LNCAP (cell line): ENCODE measurements around the gene ABCA5.

Source experiments
- TF ChIP-seq, protein P1 (sequence below): fragments of 450-650 bp; IDR thresholded peaks from 2 replicates; pipeline ENCODE4 v1.5.1; 2017; ENCODE audit warnings: mild to moderate bottlenecking

ABCA5 gene

DNA sequence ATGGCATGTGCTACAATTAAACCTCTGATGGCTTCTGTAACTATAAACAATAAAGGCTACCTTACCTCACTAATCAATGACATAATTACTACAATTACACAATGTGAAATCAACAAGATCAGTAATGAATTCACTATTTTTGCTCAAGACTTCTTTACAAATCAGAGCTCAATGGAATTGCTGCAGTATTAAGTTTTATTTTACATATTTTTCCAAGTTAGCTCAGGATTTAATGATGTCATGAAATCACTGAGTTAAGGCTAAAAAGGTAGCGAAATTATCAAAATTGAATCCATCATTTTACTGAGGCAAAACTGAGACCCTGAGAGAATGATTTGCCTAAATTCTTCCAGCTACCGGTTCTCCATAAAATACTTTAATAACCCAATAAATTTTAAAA lies 21.8 kb downstream of the ABCA5 start:
- TF ChIP-seq, protein P1, sequence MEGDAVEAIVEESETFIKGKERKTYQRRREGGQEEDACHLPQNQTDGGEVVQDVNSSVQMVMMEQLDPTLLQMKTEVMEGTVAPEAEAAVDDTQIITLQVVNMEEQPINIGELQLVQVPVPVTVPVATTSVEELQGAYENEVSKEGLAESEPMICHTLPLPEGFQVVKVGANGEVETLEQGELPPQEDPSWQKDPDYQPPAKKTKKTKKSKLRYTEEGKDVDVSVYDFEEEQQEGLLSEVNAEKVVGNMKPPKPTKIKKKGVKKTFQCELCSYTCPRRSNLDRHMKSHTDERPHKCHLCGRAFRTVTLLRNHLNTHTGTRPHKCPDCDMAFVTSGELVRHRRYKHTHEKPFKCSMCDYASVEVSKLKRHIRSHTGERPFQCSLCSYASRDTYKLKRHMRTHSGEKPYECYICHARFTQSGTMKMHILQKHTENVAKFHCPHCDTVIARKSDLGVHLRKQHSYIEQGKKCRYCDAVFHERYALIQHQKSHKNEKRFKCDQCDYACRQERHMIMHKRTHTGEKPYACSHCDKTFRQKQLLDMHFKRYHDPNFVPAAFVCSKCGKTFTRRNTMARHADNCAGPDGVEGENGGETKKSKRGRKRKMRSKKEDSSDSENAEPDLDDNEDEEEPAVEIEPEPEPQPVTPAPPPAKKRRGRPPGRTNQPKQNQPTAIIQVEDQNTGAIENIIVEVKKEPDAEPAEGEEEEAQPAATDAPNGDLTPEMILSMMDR: no peak

DNA sequence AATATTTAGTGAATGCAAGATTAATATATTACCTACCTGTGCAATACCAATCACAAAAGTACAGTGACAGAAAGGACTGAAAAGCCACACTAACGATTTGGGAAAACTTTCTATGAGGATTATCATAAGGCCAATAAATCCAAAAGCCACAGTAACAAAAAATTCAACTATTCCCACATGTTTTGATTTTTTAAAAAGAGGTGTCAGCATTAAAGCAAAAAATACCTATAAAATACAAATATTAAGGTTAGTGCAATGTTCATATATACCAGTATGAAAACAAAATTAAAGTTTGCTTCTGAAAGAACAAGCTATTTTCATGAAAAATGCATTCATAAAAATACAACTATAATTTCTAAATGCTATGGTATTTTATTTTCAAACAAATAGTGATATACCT lies 24.3 kb downstream of the ABCA5 start:
- TF ChIP-seq, protein P1: no peak

DNA sequence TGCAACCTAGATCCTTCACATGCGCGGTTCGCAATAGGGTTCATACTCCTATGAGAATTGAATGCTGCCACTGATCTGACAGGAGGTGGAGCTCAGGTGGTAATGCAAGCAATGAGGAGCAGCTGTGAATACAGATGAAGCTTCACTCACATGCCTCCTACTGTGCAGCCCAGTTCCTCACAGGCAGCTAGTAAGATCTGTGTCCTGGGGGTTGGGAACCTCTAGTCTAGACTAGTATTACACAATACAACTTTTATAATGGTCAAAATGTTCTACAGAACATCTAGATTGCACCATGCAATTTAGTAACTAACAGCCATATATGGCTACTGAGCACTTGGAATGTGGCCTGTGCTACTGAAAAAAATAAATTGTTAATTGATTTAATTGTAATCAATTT lies 26.7 kb downstream of the ABCA5 start:
- TF ChIP-seq, protein P1: no peak

DNA sequence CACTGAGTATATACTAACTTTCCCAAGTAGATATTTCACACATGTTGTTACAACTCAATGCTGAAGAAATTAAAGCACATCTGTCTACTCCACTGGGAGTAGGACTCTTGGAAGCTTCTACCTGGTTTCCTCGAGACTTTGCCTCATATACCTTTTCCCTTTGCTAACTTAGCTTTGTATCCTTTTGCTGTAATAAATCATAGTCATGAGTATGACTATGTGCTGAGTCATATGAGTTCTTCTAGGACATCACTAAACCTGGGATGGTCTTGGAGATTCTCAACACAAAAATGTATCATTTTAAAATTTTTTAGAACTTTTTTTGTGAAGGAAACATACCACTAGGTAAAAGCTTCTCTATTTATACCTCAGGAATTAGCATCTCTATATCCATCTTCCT lies 39.8 kb downstream of the ABCA5 start:
- TF ChIP-seq, protein P1: no peak

DNA sequence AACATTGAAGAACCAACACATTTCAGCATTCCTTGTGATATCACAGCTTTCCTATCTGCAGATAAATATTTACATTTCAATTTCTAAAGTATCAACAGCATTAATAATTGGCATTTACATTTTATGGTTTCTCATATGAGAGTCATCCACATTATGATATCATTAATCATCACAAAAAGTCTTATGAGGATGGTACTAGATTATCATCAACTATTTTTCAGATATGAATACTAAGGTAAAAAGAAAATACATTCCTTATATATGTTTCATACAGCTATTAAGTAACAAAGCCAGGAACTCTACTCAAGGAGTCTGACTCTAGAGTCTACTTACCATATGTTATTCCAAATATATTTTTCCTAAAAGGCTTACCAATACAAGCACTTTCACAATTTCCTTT lies 40.7 kb downstream of the ABCA5 start:
- TF ChIP-seq, protein P1: no peak

DNA sequence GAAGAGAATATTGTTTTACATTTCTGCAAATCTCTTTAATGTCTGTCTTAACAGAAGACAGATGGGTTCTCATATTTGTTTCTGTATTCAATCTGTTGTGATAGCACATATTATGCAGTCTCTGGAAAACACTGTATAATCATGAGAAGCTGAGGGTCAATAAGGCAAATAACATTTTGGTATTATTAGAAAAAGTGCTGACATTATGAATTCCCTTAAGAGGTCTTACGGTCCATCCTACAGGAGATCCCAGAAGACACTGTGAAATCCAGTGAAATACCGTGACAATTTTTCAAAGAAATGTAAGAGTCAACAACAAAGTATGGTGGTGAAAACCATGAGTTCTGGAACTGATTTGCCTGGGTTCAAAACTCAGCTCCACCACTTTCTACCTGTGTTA lies 42.3 kb downstream of the ABCA5 start:
- TF ChIP-seq, protein P1: no peak

DNA sequence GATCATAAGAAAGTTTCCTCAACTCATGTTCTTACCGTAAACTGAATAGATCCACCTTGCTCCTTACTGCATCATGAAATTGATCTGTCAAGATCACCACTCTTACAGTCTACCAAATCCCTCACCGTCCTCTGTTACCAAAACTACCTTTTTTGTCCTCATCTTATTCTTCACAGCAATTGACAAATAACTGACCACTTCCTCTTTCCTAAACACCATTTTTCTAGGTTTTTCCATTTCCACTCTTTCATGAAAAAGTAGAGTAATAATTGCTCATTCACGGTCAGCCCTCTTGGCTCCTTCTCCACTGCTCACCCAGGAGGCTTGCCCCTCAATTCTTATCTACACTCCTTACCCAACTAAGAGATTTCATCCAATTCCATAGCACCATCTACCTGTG lies 44.9 kb downstream of the ABCA5 start:
- TF ChIP-seq, protein P1: no peak

DNA sequence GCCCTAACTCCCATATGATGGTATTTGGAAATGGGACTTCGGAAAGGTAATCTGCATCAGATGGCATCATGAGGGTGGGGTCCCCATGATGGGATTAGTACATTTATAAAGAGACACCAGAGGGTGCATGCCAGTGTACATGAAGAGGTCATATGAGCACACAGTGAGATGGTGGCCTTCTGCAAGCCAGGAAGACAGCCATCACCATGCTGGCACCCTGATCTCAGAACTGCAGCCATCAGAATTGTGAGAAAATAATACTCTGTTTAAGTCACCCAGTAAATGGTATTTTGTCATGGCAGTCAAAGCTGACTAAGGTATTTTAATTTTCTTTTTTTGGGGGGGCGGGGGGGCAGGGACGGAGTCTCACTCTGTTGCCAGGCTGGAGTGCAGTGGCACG lies 51.2 kb downstream of the ABCA5 start:
- TF ChIP-seq, protein P1: no peak
